ENCODE measurements around the gene ALDH9A1.

DNA sequence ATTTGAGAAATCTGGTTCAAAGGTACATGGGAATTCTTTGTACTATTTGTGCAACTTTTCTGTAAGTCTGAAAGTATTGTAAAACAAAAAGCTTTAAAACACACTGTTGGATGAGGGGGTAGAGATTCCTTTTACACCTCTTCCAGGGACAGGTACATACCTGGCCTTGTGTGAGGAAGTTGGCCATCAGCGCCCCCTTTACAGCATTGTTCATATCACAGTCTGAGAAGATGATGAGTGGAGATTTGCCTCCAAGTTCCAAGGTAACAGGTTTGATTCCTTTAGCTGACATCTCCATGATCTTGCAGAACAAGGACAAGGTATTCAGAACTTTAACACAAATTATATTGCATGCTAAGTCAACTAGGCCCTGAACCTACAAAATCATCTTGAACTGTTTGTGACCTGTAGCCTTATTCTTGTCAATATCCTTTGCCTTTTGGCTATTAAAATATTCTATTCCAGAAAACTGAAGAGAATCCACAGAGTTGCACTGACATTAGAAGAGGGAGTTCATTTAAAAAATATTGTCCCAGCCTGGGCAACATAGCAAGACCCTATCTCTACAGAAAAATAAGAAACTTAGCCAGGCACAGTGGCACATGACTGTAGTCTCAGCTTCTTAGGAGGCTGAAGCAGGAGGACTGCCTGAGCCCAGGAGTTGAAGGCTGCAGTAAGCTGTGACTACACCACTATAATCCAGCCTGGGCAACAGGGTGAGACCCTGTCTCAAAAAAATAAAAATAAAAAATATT is 18.9 kb downstream of the ALDH9A1 start:
- TF ChIP-seq CEBPB (IDR thresholded peaks at IDR 0.05) (no peak), MAX (IDR thresholded peaks at IDR 0.05) (no peak), RAD21 (IDR thresholded peaks at IDR 0.05; ENCODE audit: low read depth) (no peak), ZBTB7A (IDR thresholded peaks at IDR 0.05; ENCODE audit: low read depth) (no peak), TCF12 (IDR thresholded peaks at IDR 0.05; ENCODE audit: low read depth) (no peak), REST (IDR thresholded peaks at IDR 0.05; ENCODE audit: low read depth) (no peak), YY1 (IDR thresholded peaks at IDR 0.05; ENCODE audit: low read depth) (no peak), FOXM1 (IDR thresholded peaks at IDR 0.05; ENCODE audit: borderline replicate concordance, low read depth) (no peak), NFIC (IDR thresholded peaks at IDR 0.05) (no peak)

Data from Ishikawa (cell line).